Neural cell (in vitro differentiated cells): ENCODE measurements around the gene LRRC38.

Experiments
- CTCF ChIP-seq: fragments of 450-650 bp; IDR thresholded peaks from 2 replicates; pipeline ENCODE4 v1.5.1; 2014; ENCODE audit warnings: antibody characterized with exemption, mild to moderate bottlenecking, moderate library complexity; ENCODE audit not compliant: poor library complexity, severe bottlenecking
- TAF1 ChIP-seq: IDR thresholded peaks from 2 replicates; pipeline ENCODE4 v1.6.1; 2012; ENCODE audit warnings: low read depth

GRCh38 chr1:13549021-13549420 is 35.2 kb upstream of the LRRC38 start:
- TF ChIP-seq CTCF = no peak
- no peak for TF ChIP-seq TAF1
